ENCODE measurements around the gene WNT5B.

The WNT5B gene

GRCh38 chr12:1628666-1629337 is at the start of gene WNT5B:
TSS of gene WNT5B (plus strand) at chr12:1629231. CDS start at chr12:1631355, 2,124 bp downstream.
- no peak for DNase-seq (ENCODE audit: low spot score)

GRCh38 chr12:1579651-1580435 is 49.2 kb upstream of the WNT5B start:
- no peak for DNase-seq (ENCODE audit: low spot score)

- DNase-seq (ENCODE audit: low spot score), result no peak
These were observed 48.5 kb upstream of the WNT5B start for GRCh38 chr12:1580526-1580925.

GRCh38 chr12:1581973-1582708 is 46.9 kb upstream of the WNT5B start:
- DNase-seq (ENCODE audit: low spot score), result no peak

GRCh38 chr12:1582709-1583050 is 46.4 kb upstream of the WNT5B start:
- DNase-seq (ENCODE audit: low spot score), result no peak

GRCh38 chr12:1583421-1584078 is 45.5 kb upstream of the WNT5B start:
- peak; percentile 84 for DNase-seq (ENCODE audit: low spot score)

GRCh38 chr12:1584326-1584725 is 44.7 kb upstream of the WNT5B start:
- no peak for DNase-seq (ENCODE audit: low spot score)

- no peak for DNase-seq (ENCODE audit: low spot score)
These were observed 41.0 kb upstream of the WNT5B start for GRCh38 chr12:1587927-1588574.

- no peak for DNase-seq (ENCODE audit: low spot score)
These were observed 40.5 kb upstream of the WNT5B start for GRCh38 chr12:1588575-1588947.

GRCh38 chr12:1590221-1590979 is 38.6 kb upstream of the WNT5B start:
- no peak for DNase-seq (ENCODE audit: low spot score)

GRCh38 chr12:1591034-1591433 is 38.0 kb upstream of the WNT5B start:
- DNase-seq (ENCODE audit: low spot score), result no peak

GRCh38 chr12:1591543-1591942 is 37.5 kb upstream of the WNT5B start:
- no peak for DNase-seq (ENCODE audit: low spot score)

GRCh38 chr12:1592444-1593173 is 36.4 kb upstream of the WNT5B start:
- no peak for DNase-seq (ENCODE audit: low spot score)

- DNase-seq (ENCODE audit: low spot score), result peak; percentile 47
These were observed 35.6 kb upstream of the WNT5B start for GRCh38 chr12:1593174-1594005.

GRCh38 chr12:1594006-1594260 is 35.1 kb upstream of the WNT5B start:
- no peak for DNase-seq (ENCODE audit: low spot score)

- DNase-seq (ENCODE audit: low spot score), result peak; percentile 90
These were observed 34.6 kb upstream of the WNT5B start, which contains the start of gene FBXL14 for GRCh38 chr12:1594261-1595025. TSS of gene FBXL14 (minus strand) at chr12:1594581. CDS start at chr12:1594066, 515 bp downstream.

GRCh38 chr12:1595026-1595561 is 33.9 kb upstream of the WNT5B start:
- no peak for DNase-seq (ENCODE audit: low spot score)

- DNase-seq (ENCODE audit: low spot score), result peak; percentile 63
These were observed 33.2 kb upstream of the WNT5B start for GRCh38 chr12:1595690-1596347.

Data from LoVo (cell line).